GM19463 (cell line): ENCODE measurements around the gene POU4F3.
"Not testable (repeated sequence)": the region's sequence is repeated elsewhere in the genome, so short reads cannot be mapped to it uniquely, and the experiment has no call there.

Experiments used
- ATAC-seq: cut with Tn5 transposase; IDR thresholded peaks from one replicate; pipeline ENCODE4 v1.9.1; 2021; ENCODE audit warnings: mild to moderate bottlenecking, moderate library complexity; ENCODE audit not compliant: unreplicated experiment

The POU4F3 gene

GRCh38 chr5:146338774-146339714 lies at the start of gene POU4F3:
TSS of gene POU4F3 (plus strand) at chr5:146338839. CDS start at chr5:146339113, 274 bp downstream.
- ATAC-seq, result no peak

- ATAC-seq, result no peak
Observed at GRCh38 chr5:146290318-146290717, 48.3 kb upstream of the POU4F3 start.

GRCh38 chr5:146291421-146292074 lies 47.1 kb upstream of the POU4F3 start:
- ATAC-seq, result peak; percentile 90

- no peak for ATAC-seq
Observed at GRCh38 chr5:146296245-146296644, 42.4 kb upstream of the POU4F3 start.

GRCh38 chr5:146298920-146299319 lies 39.7 kb upstream of the POU4F3 start:
- not testable (repeated sequence) for ATAC-seq

GRCh38 chr5:146301626-146302025 lies 37.0 kb upstream of the POU4F3 start:
- no peak for ATAC-seq

- ATAC-seq, result no peak
Observed at GRCh38 chr5:146302406-146302805, 36.2 kb upstream of the POU4F3 start.

- no peak for ATAC-seq
Observed at GRCh38 chr5:146306838-146307237, 31.8 kb upstream of the POU4F3 start.

GRCh38 chr5:146307796-146308195 lies 30.8 kb upstream of the POU4F3 start:
- ATAC-seq, result no peak

GRCh38 chr5:146310540-146310939 lies 28.1 kb upstream of the POU4F3 start:
- no peak for ATAC-seq

GRCh38 chr5:146311278-146311677 lies 27.4 kb upstream of the POU4F3 start:
- no peak for ATAC-seq

- peak; percentile 53 for ATAC-seq
Observed at GRCh38 chr5:146313027-146313426, 25.6 kb upstream of the POU4F3 start.

- ATAC-seq, result no peak
Observed at GRCh38 chr5:146321571-146321970, 17.1 kb upstream of the POU4F3 start.

- ATAC-seq, result no peak
Observed at GRCh38 chr5:146327257-146327870, 11.3 kb upstream of the POU4F3 start.

GRCh38 chr5:146327989-146328388 lies 10.7 kb upstream of the POU4F3 start:
- ATAC-seq, result no peak

GRCh38 chr5:146329697-146330096 lies 8.9 kb upstream of the POU4F3 start:
- ATAC-seq, result no peak

- no peak for ATAC-seq
Observed at GRCh38 chr5:146331423-146331822, 7.2 kb upstream of the POU4F3 start.

- ATAC-seq, result no peak
Observed at GRCh38 chr5:146334074-146334533, 4.5 kb upstream of the POU4F3 start.

- ATAC-seq, result no peak
Observed at GRCh38 chr5:146336197-146336596, 2.4 kb upstream of the POU4F3 start.

GRCh38 chr5:146337264-146337904 lies 1.3 kb upstream of the POU4F3 start:
- no peak for ATAC-seq

- no peak for ATAC-seq
Observed at GRCh38 chr5:146337928-146338327, 711 bp upstream of the POU4F3 start.
